Breast epithelium (tissue), 4 donors: Measurements from ENCODE around the gene TRAF3IP1. TPM values are rescaled to one million over a fixed set of nuclear protein-coding genes. Genes with fewer than 3 reads are reported as not detected.

Experiments
- DNase-seq, 2 donors: peaks; one replicate each; pipeline ENCODE4 v3.0.0-alpha.2; 2019; ENCODE audit warnings: low spot score in 2 of 2
- H3K27ac ChIP-seq, 2 donors: fragments of 200-600 bp; sonication (generic) in 1 of 2; one replicate each; pipeline ENCODE4 v1.5.1; 2016 to 2019; ENCODE audit warnings: mild to moderate bottlenecking in 1 of 2
- H3K27me3 ChIP-seq, 2 donors: fragments of 200-600 bp; sonication (generic) in 1 of 2; one replicate each; pipeline versions ENCODE4 v1.5.1 to v1.6.0; 2017 to 2019; ENCODE audit warnings: control low read depth in 1 of 2, mild to moderate bottlenecking in 1 of 2
- H3K36me3 ChIP-seq: fragments of 200-600 bp; one replicate; pipeline ENCODE4 v1.5.1; 2019
- H3K4me1 ChIP-seq, 2 donors: fragments of 200-600 bp; sonication (generic); one replicate each; pipeline ENCODE4 v1.5.1; 2016 to 2019; ENCODE audit warnings: control low read depth in 1 of 2
- H3K4me3 ChIP-seq, 3 donors: fragments of 200-600 bp; sonication (generic); 1 replicate in 2 of 3; 2 replicates in 1 of 3; pipeline ENCODE4 v1.5.1; 2016 to 2019; ENCODE audit warnings: mild to moderate bottlenecking in 3 of 3, moderate library complexity in 2 of 3
- H3K9me3 ChIP-seq, 2 donors: fragments of 200-600 bp; sonication (generic) in 1 of 2; one replicate each; pipeline ENCODE4 v1.5.1; 2016 to 2019; ENCODE audit warnings: control low read depth in 1 of 2
- CTCF ChIP-seq, 3 donors: fragments of 450-650 bp; IDR thresholded peaks; one replicate each; pipeline ENCODE4 v1.5.1; 2016 to 2017; ENCODE audit warnings: antibody characterized with exemption in 3 of 3, mild to moderate bottlenecking in 3 of 3, moderate library complexity in 3 of 3
- POLR2A ChIP-seq: fragments of 450-650 bp; IDR thresholded peaks from one replicate; pipeline ENCODE4 v1.6.1; 2016; ENCODE audit warnings: antibody characterized with exemption, mild to moderate bottlenecking, moderate library complexity
- POLR2AphosphoS5 ChIP-seq, 3 donors: sonication (generic); formaldehyde crosslinking; IDR thresholded peaks; one replicate each; pipeline ENCODE4 v1.6.1; 2017; ENCODE audit warnings: antibody characterized with exemption in 3 of 3
- intact Hi-C: fragments of 100-400 bp; cut with DNase I; formaldehyde crosslinking; loops from one replicate; pipeline ENCODE4 v1.15.1; 2023; ENCODE audit warnings: low total_unique reads
- total RNA-seq, 3 donors: library from RNA; depleted of rRNA; stranded (reverse); fragments of >200 nt; gene quantifications; one replicate each; pipeline ENCODE4 v1.1.0, GENCODE V29; 2016

Gene TRAF3IP1
- total RNA-seq, 3 donors from 2014 or later: 12.1 to 20.6 (median 15.7) TPM

GRCh38 chr2:238350150-238350897, 30.0 kb downstream of the TRAF3IP1 start:
- Histone ChIP-seq H3K27ac (no peak overlapping the region), H3K9me3 (no peaks in the 10 kb centered on the region), H3K4me3 (no peak overlapping the region), H3K4me1 (no peaks in the 10 kb centered on the region), H3K27me3 (no peaks in the 10 kb centered on the region), H3K36me3 (no peaks in the 10 kb centered on the region)
- TF ChIP-seq POLR2AphosphoS5 (IDR thresholded peaks at IDR 0.05) (no peak), POLR2A (no peak), CTCF (IDR thresholded peaks at IDR 0.05) (no peak)
- intact Hi-C loops: no loop called here
- no peak for DNase-seq

GRCh38 chr2:238351315-238351714, 31.0 kb downstream of the TRAF3IP1 start:
- Histone ChIP-seq H3K36me3 (no peaks in the 10 kb centered on the region), H3K4me3 (no peak overlapping the region), H3K27me3 (no peaks in the 10 kb centered on the region), H3K27ac (no peak overlapping the region), H3K9me3 (no peaks in the 10 kb centered on the region), H3K4me1 (no peaks in the 10 kb centered on the region)
- intact Hi-C loops: no loop called here
- no peak for DNase-seq
- TF ChIP-seq POLR2AphosphoS5 (IDR thresholded peaks at IDR 0.05) (no peak), POLR2A (no peak), CTCF (IDR thresholded peaks at IDR 0.05) (no peak)

GRCh38 chr2:238352361-238352760, 32.0 kb downstream of the TRAF3IP1 start:
- no peak overlapping the region for H3K27ac ChIP-seq
- H3K4me3 ChIP-seq: no peak overlapping the region
- no peak for DNase-seq
- H3K9me3 ChIP-seq: no peaks in the 10 kb centered on the region
- H3K27me3 ChIP-seq: no peaks in the 10 kb centered on the region
- intact Hi-C loops: no loop called here
- TF ChIP-seq CTCF (IDR thresholded peaks at IDR 0.05) (no peak), POLR2AphosphoS5 (IDR thresholded peaks at IDR 0.05) (no peak), POLR2A (no peak)
- H3K4me1 ChIP-seq: no peaks in the 10 kb centered on the region
- H3K36me3 ChIP-seq: no peaks in the 10 kb centered on the region

GRCh38 chr2:238358769-238359168, 38.5 kb downstream of the TRAF3IP1 start:
- no peaks in the 10 kb centered on the region for H3K36me3 ChIP-seq
- intact Hi-C loops: no loop called here
- H3K4me1 ChIP-seq: no peaks in the 10 kb centered on the region
- no peak overlapping the region for H3K27ac ChIP-seq
- no peaks in the 10 kb centered on the region for H3K27me3 ChIP-seq
- H3K4me3 ChIP-seq: no peak overlapping the region
- DNase-seq: no peak
- H3K9me3 ChIP-seq: no peaks in the 10 kb centered on the region
- no peak for TF ChIP-seq CTCF (IDR thresholded peaks at IDR 0.05)
- TF ChIP-seq POLR2AphosphoS5 (IDR thresholded peaks at IDR 0.05): no peak
- no peak for TF ChIP-seq POLR2A

- H3K36me3 ChIP-seq: no peaks in the 10 kb centered on the region
- intact Hi-C loops: no loop called here
Measured at GRCh38 chr2:238359403-238359802, 39.1 kb downstream of the TRAF3IP1 start.

More at GRCh38 chr2:238359403-238359802, 39.1 kb downstream of the TRAF3IP1 start:
- H3K4me3 ChIP-seq: no peak overlapping the region
- TF ChIP-seq POLR2A: no peak
- TF ChIP-seq CTCF (IDR thresholded peaks at IDR 0.05): no peak
- TF ChIP-seq POLR2AphosphoS5 (IDR thresholded peaks at IDR 0.05): no peak
- no peaks in the 10 kb centered on the region for H3K27me3 ChIP-seq
- no peaks in the 10 kb centered on the region for H3K4me1 ChIP-seq
- no peak for DNase-seq
- H3K27ac ChIP-seq: no peak overlapping the region
- H3K9me3 ChIP-seq: no peaks in the 10 kb centered on the region
